ENCODE measurements around the gene PLPP7. TPM values are rescaled to one million over a fixed set of nuclear protein-coding genes. Genes with fewer than 3 reads are reported as not detected.
A peak's percentile ranks its signal among the peaks of the same experiment; 100 is the strongest.
"Not testable (repeated sequence)": the region's sequence is repeated elsewhere in the genome, so short reads cannot be mapped to it uniquely, and the experiment has no call there.

The PLPP7 gene
- polyA plus RNA-seq, 3 donors = 1.5 to 5.6 (median 5.6) TPM

DNA sequence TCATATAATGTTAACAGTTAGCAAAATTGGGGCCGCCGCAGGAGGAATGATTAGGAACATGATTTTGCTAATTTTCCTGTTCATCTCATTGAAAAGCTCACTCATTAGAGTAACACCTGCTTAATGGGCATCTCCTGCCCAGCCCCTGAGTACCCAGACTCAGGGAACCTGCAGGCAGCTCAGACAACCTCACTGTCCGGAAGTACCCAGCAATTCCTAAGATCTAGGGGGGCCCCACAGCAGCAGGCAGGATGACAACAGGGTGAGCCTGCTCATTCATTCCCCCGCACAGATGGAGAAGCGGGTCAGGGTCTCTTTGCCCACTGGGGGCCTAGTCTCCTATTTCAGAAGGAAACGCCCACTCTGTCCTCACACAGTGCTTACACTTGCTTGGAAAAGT, 25.8 kb upstream of the PLPP7 start:
- WGBS, 3 donors = 67 to 90% (median 80%) methylated on average over 6 of the region's 6 CpGs
- H3K27ac ChIP-seq (ENCODE audit: low read depth, low read length) = no peak overlapping the region

DNA sequence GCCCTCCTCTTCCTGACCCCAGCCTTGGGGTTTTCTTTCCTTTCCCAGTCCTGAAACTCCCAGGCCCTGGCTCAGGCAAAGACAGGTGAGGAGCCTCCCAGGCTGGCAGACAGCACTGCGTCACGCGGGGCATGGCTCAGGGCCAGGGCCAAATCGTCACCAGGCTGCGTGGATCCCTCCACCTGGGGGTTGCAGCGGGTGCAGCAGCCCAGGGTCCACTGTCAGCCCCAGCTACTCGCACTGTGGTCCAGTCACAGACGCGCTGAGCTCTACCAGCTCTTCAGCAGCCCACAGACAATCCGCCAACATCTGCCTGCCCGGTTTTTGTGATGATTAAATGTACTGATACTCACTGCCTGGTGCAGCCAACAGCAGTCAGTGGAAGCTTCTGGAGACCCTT, 25.3 kb upstream of the PLPP7 start:
- 60 to 77% (median 62%) methylated on average over 11 of the region's 11 CpGs for WGBS, 3 donors
- no peak overlapping the region for H3K27ac ChIP-seq (ENCODE audit: low read depth, low read length)

DNA sequence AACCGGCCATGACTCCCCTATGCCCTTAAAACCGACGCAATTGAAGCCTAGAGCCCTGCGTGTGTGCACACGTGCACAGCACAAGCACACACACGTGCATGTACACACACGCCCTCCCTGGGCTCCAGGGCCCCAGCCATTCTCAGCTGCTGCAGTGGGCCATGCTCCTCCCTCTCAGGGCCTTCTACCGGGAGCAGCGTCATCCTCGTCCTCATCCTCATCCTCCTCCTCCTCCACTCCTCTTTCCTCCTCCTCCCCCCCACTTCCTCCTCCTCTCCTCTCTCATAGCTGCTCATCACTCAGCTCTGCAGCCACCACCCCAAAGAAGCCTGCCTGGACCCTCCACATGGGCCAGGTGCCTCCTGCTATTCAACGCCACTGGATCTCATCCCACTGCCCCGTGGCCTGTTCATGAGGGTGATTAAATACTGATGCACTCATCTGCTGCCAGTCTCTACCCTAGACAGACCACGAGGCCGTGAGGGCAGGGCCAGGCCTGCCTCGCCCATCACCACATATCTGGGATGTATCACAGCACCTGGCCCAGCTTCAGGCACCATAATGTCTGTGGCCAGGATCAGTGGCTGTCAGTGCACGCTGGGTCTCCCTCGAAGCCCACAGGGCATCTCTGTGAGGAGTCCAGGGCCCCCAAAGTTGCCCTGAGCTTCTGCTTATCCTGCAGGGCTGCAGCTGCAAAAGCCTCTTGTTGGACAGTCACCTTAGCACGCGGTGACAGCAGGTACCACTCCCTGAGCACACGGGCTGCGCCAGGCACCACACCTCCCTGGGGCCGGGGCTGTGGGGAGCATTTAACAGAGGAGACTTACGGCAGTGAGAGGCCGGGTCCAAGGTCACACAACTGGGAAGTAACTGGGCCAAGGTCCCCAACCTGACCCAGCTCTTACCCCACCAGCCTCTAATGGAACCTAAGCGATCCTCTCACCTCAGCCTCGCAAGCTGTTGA, 23.0 kb upstream of the PLPP7 start:
- WGBS, 3 donors = 55 to 74% (median 58%) methylated on average over 26 of the region's 26 CpGs
- no peak overlapping the region for H3K27ac ChIP-seq (ENCODE audit: low read depth, low read length)

DNA sequence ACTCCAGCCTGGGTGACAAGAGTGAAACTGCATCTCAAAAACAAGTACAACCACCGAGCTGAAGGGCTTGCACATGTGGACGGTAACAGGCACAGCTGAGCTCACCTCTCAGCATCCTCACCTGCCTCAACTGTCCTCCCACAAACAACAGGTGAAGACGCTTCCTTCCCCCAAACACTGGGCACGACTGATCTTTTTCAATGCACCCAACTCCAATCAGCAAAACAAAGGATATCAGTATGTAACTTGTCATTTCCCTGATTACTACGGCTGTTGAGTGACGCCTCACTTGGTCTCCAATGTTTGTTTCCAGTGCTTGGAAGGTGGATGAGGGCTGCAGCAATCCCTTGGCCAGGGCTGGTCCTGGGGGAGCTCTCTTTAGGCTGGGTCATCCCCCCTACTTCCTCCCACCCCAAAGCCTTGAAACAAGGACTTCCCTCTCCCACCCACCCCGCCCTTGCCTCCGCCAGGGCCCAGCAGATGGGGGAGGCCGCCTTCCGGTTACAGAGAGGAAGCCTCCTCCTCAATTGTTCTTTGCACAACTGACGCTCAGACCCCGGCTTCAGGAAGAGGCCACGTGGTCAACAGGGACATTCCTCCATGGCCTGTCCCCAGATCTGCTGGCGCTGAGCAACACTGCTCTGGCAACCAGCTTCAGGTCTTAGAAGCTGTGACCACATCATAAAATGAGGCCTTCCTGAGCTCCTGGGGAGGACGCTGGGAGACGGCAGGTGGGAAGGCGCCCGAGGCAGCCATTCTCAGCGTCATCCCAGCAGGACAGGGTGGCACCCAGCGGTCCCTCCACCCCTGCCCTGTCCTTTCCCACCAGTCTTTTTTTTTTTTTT, 19.1 kb upstream of the PLPP7 start:
- 29 to 68% (median 34%) methylated on average over 20 of the region's 20 CpGs for WGBS, 3 donors
- no peak overlapping the region for H3K27ac ChIP-seq (ENCODE audit: low read depth, low read length)

DNA sequence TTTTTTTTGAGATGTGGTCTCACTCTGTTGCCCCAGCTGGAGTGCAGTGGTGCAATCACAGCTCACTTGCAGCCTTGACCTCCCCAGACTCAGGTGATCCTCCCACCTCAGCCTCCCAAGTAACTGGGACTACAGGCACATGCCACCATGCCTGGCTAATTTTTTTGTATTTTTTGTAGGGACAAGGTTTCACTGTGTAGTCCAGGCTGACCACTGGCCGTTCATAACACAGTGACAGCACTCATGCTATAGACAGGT, 18.6 kb upstream of the PLPP7 start:
- WGBS, 3 donors = 76 to 86% (median 79%) methylated on average over 1 of the region's 1 CpG
- H3K27ac ChIP-seq (ENCODE audit: low read depth, low read length) = not testable (repeated sequence)

DNA sequence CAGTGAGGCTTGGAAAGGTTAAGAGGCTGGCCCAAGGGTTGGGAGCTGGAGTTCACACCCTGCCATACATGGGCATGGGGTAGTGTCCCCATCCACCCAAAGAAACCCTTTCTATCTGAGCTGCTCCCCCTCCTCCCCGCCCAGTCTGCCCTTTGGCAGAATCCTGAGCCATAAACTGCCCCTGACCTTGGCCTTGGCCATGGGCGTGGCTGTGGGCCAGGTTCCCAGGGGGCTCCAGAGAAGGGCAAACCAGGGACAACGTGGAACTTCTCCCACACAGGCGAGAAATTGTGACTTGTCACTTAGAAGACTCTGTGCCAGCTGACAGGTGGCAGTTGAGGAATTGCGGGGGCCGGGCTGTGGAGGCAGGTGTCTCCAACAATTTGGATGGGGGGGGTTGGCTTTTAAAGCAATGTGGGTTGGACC, 18.0 kb upstream of the PLPP7 start:
- no peak overlapping the region for H3K27ac ChIP-seq (ENCODE audit: low read depth, low read length)
- 50 to 68% (median 59%) methylated on average over 6 of the region's 6 CpGs for WGBS, 3 donors

DNA sequence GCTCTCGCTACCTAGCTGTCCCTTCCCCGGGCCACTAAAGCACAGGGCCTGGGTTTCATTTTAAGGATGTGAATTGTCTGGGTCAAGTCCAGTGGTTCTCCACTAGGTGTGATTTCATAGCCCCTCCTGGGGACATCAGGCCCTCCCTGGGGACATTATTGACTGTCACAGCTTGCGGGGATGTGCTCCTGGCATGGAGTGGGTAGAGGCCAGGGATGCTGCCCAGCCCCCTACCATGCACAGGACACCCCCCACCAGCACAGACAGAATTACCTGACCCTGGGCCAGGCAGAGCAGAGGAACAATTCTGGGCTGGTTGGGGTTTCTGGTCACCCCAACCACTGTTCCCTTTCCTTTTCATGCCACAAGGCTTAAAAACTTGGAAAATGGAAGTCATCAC, 17.3 kb upstream of the PLPP7 start:
- peak overlapping the region; percentile 39 for H3K27ac ChIP-seq (ENCODE audit: low read depth, low read length)
- 76 to 92% (median 80%) methylated on average over 3 of the region's 3 CpGs for WGBS, 3 donors

DNA sequence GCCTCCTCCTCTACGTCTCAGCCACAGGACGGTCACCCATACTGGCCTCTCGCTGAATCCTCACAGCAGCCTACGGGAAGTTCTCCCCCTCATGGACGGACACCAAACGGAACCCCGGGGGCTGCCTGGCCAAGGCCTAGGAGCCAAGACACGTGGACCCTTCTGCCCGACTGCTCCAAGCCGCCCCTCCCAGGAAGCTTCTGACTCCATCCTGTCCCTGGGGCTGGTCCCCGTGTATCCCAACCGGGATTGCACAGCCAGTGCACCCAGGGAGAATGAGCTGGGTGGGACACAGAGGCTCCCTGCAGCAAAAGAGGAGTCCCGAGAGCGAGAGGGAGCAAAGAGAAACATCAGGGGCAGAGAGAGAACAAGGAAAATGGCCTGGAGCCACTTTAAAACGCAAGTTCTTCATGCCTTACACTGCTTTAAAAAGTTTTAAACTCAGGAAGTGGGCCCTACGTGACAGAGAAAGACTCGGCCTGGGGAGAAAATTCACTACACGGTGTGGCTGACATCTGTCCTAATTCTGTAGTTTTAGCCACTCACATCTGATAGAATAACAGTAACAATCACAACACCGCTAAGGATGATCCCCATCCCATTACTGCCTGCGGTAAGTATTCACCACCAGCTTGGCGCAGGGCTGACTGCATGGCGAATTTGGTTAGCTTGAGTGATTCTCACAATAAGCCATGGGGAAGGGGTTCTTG, 16.2 kb upstream of the PLPP7 start:
- H3K27ac ChIP-seq (ENCODE audit: low read depth, low read length) = peak overlapping the region; percentile 45
- WGBS, 3 donors = 37 to 79% (median 53%) methylated on average over 22 of the region's 22 CpGs

DNA sequence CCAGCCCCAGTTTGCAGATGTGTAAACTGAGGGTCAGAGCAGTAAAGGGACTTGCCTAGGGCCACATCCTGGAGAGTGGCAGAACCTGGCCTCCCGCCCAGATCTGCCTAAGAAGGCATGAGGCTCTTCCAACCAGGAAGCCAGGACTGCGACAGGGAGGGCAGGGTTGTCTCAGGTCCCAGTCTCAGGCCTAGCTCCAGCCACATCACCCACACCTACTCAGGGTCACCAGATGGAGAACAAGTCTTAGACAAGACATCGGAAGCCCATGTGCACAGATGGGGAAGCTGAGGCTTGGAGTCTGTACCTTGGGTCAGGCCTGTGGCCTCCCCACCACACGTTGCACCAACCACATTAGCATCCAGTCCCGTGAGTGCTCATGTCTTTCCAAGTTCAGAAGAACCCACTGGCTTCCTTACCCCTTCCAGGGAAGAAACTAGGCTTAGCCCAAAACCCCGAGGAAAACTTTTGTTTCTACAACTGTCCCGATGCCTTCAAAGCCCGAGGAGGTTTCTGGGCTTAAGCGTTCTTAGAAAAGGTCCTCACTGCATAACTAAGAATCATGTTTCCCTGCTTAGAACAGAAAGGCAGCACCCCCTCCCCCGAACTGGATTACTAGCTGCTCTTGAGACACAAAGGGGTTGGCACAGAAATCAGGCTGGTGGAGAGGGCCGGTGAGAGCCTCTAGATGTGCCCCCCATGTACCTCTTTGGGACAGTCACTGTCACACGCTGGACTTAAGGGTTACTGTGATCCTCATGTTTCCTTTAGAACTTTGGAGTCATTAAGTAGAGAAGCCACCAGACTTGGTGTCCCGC, 15.5 kb upstream of the PLPP7 start:
- WGBS, 3 donors = 35 to 71% (median 41%) methylated on average over 13 of the region's 13 CpGs
- no peak overlapping the region for H3K27ac ChIP-seq (ENCODE audit: low read depth, low read length)

DNA sequence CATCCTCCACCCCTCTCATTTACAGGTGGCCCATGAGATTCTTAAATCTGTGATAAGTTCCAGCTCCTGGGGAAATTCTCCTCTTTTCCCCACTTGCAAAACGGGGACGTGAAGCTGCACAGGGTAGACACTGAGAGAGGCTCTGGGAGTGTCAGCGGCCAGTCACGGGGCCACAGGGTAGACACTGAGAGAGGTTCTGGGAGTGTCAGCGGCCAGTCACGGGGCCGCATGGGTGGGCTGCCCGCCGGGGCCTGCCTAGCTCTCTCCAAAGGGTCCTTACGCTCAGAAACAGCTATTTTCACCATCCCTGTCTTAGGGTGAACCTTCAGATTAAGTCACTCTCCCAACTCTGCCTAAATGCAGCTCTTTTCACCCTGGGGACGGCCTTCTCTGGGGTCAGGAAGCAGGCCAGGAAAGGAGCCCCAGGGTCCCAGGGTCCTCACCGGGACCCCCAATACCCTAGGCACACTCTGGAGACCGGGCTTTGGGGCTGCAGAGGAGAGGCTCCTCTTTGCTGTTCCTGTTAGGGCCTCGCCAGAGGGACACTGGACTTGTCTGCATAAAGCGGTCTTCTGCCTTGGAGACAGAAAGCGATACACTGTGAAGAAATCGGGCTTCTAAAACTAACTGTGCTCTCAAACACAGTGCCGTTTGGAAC, 14.7 kb upstream of the PLPP7 start:
- 42 to 80% (median 45%) methylated on average over 17 to 18 of the region's 18 CpGs for WGBS, 3 donors
- no peak overlapping the region for H3K27ac ChIP-seq (ENCODE audit: low read depth, low read length)

DNA sequence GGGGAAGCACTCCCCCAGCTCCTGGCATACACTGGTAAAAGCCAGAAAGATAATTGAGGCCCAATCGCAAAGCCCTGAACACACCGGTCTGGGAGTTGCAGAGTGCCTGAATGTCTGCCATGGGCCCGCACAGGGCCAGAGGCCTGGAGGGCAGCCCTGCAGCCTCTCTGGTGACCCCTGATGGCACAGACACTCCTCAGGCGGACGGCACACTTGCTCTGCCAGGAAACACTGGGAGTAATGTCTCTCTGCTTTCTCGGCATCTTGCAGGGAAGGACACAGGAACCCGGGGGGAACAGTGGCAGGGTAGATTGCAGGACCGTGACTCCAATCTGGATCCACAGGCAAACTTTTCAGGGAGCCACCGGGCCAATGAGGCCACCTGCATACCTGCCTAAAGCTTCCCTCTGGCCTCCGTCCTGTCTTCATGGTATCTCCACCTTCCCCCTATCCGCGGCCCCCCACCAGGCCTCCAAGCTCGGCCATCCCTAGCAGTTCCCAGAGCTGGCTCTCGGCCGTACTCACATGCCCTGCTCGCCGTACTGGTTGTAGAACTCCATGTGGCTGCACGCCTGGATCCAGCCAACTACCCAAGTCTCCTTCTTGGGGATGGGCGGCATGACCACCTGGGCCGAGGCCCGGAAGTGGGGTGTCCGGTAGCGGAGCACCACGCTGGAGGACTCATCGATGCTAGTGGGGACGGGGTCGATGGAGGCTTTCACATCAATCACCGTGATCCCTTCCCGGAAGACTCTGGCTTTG, 14.0 kb upstream of the PLPP7 start:
- no peak overlapping the region for H3K27ac ChIP-seq (ENCODE audit: low read depth, low read length)
- WGBS, 3 donors = 40 to 79% (median 41%) methylated on average over 29 of the region's 29 CpGs

DNA sequence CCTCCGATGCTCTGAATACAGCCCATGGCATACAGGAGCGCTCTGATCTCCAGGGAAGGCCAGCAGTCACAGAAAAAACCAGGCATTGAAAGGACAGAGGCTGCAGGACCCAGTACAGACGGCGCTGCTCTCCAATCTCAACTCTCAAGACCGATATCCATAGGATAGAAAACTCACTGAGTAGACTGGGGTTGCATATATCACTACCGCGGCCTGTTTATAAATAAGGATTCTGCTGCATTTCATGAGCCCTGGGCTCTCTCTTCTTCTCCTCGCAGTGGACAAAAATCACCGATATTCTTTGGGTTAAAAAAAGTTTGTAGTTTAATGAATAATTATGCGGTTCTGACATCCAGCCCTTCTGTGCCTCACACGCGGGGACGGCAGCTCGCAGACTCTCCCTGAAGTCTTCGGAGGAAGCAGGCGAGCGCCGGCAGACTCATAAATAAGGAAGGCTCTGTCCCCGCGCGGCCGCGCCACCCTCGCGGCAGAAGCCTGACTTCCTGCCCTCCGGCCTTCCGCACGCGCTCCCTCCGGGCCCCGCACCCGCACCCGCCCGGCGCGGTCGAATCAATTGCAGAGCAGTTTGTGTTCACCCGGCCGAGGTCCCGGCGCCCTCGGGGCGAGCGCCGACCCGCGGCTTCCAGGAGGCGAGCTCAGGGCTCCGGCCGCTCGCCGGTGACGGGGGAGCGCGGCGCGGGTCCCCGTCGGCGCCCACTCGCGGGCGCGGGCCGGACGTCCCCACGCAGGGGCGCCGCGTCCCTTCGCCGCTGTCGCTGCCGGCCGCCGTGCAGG, 13.2 kb upstream of the PLPP7 start, which contains the start of gene FAM78A:
Gene FAM78A (minus strand): TSS at position 417 of the 795 bp plus-strand sequence. CDS start 331 bp downstream, at position 86.
- no peak within 1 kb of the TSS for H3K27ac ChIP-seq (ENCODE audit: low read depth, low read length)
- WGBS, 3 donors = 5 to 16% (median 6%) methylated on average over 62 to 76 of the region's 76 CpGs

DNA sequence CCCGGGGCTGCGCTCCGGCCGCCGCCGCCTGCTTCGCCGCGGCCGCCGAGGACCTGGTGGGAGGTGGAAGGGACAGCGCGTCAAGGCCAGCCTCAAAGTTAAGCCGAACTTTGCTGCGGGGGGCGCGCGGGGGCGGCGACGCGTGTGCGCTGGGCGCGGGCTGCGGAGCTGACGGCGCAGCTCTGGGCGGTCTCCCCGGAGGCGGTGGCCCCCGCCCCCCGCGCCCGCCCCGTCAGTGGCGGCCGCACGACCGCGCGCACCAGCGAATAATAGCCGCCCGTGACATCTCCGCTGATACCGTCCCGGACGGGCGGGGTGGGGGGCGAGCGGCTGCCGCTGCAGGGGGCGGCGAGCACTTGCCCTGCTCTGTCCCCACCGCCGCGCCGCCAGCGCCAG, 12.6 kb upstream of the PLPP7 start:
- WGBS, 3 donors = 1 to 2% (median 1%) methylated on average over 33 to 60 of the region's 60 CpGs
- no peak overlapping the region for H3K27ac ChIP-seq (ENCODE audit: low read depth, low read length)

DNA sequence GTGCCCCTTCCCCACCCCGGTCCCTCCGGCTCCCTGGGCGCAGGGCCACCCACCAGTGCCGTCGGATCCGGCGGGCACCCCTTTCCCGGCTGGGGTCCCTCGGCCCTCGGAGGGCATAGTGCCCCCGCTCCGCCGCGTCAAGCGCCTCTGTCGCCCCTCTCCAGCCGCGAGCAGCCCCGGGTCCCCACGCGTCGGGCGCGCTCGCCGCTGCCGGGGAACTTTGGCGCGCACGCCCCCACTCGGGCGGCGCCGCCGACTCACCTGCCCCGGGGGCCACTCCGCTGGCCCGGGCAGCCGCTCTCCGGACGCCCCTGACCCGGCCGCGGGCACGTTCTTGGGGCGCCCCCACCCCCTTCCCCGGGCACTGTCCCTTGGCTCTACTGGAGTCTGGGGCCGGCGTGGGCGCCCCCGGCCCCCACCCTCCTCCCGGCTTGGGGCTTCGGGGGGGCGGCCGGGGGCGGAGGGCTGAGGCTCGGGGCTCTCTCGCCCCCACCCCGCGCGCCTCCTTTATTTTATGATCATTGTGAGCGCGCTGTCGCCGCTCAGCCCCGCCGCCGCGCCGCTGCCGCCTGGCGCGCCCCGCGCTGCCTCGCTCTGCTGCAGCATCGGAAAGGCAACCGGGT, 12.1 kb upstream of the PLPP7 start:
- 0 to 1% (median 0%) methylated on average over 56 to 77 of the region's 78 CpGs for WGBS, 3 donors
- H3K27ac ChIP-seq (ENCODE audit: low read depth, low read length) = no peak overlapping the region

DNA sequence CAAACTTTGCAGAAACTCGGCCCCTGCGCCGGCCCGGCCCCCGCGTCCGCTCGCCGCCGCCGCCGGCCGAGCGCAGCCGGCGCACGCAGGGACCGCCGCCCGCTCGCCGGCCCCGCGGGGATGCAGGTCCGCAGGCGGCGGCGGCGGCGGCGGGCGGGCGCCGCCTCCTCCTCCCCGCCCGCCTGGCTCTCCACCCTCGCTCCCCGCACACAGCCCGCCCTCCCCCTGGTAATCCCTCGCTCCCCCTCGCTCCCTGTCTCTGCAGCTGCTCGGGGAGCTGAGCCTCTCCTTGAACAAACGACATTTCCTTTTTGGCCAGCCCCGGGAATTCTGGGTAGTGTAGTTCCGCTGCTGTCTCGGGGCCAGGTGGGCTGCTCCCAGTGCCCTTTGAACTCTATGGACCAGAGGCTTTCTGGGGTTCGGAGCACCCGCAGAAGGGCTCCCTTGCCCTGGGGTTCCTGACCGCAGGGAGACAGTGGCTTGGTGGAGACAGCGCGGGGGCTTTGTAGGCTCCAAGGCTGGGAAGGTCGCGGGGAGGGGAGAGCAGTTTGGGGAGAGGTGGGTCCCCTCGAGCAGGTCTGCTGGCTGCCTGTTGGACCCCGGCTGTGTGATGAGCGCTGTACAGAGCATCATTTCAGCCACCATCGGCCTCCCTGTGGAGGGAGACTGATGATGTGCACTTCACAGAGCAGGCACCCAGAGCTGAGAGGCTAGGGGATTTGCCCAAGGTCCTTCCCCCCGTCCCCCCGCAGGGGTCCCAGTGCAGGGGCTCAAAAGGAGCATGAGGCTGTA, 11.4 kb upstream of the PLPP7 start:
- WGBS, 3 donors = 9 to 19% (median 11%) methylated on average over 20 to 59 of the region's 59 CpGs
- H3K27ac ChIP-seq (ENCODE audit: low read depth, low read length) = no peak overlapping the region

All from adipose tissue (tissue), 3 donors.